Duodenal mucosa (tissue), 2 donors: ENCODE results near the gene PLPP7.
"Not testable (repeated sequence)": the region's sequence is repeated elsewhere in the genome, so short reads cannot be mapped to it uniquely, and the experiment has no call there.

Experiments
- H3K27ac ChIP-seq: one replicate; pipeline ENCODE4 v1.7.0; 2013; ENCODE audit warnings: low read depth, low read length
- H3K27me3 ChIP-seq, 2 donors: one replicate each; pipeline ENCODE4 v1.7.0; 2013; ENCODE audit warnings: low read length in 2 of 2, control low read depth in 1 of 2; ENCODE audit not compliant: insufficient read depth in 2 of 2, control insufficient read depth in 1 of 2
- H3K36me3 ChIP-seq, 2 donors: one replicate each; pipeline ENCODE4 v1.7.0; 2013; ENCODE audit warnings: low read length in 2 of 2, control low read depth in 1 of 2; ENCODE audit not compliant: insufficient read depth in 2 of 2, control insufficient read depth in 1 of 2
- H3K4me1 ChIP-seq, 2 donors: one replicate each; pipeline ENCODE4 v1.7.0; 2013; ENCODE audit warnings: low read length in 2 of 2, control low read depth in 1 of 2; ENCODE audit not compliant: insufficient read depth in 2 of 2, control insufficient read depth in 1 of 2
- H3K4me3 ChIP-seq, 2 donors: one replicate each; pipeline ENCODE4 v1.7.0; 2013; ENCODE audit warnings: low read length in 2 of 2, low read depth in 1 of 2
- H3K9ac ChIP-seq, 2 donors: one replicate each; pipeline ENCODE4 v1.7.0; 2013; ENCODE audit warnings: low read length in 2 of 2, low read depth in 1 of 2
- H3K9me3 ChIP-seq, 2 donors: one replicate each; pipeline ENCODE4 v1.7.0; 2013; ENCODE audit warnings: low read length in 2 of 2, control low read depth in 1 of 2; ENCODE audit not compliant: control insufficient read depth in 1 of 2

Gene PLPP7

GRCh38 chr9:131347376-131348020, 58.0 kb downstream of the PLPP7 start:
- H3K9me3 ChIP-seq: no peaks in the 10 kb centered on the region
- no peak overlapping the region for H3K4me3 ChIP-seq
- H3K4me1 ChIP-seq: peaks cover 4 to 7% of the 10 kb centered on the region in 2 donors
- no peaks in the 10 kb centered on the region for H3K27me3 ChIP-seq
- H3K9ac ChIP-seq: no peak overlapping the region
- H3K36me3 ChIP-seq: no peaks in the 10 kb centered on the region
- H3K27ac ChIP-seq: no peak overlapping the region

- H3K9ac ChIP-seq: no peak overlapping the region
- H3K9me3 ChIP-seq: no peaks in the 10 kb centered on the region
- peaks cover 4 to 7% of the 10 kb centered on the region in 2 donors for H3K4me1 ChIP-seq
- H3K27ac ChIP-seq: no peak overlapping the region
- no peak overlapping the region for H3K4me3 ChIP-seq
- H3K36me3 ChIP-seq: no peaks in the 10 kb centered on the region
- H3K27me3 ChIP-seq: no peaks in the 10 kb centered on the region
These were observed 59.4 kb downstream of the PLPP7 start for GRCh38 chr9:131348631-131349521.

DNA sequence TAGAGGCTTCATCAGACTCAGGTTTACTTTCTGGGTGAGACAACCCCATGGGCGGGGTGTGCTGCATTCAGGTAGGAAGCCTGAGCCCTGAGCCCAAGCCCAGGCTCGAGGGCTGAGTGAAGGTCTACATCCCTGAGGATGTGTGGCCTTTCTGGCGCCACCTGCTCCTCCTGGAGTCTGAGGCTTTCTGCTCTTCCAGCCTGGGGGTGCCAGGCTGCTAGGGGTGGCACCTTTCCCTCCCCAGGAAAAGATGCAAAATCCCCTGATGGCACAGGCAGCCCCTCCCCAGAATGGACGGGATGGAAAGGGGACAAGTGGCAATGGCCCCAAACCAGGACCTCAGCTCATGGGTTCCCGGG, 60.0 kb downstream of the PLPP7 start:
- Histone ChIP-seq H3K27me3 (no peaks in the 10 kb centered on the region), H3K4me3 (peak overlapping the region in 1 of 2 donors; percentile 61), H3K9ac (no peak overlapping the region), H3K27ac (no peak overlapping the region), H3K4me1 (peaks cover 4 to 7% of the 10 kb centered on the region in 2 donors), H3K36me3 (no peaks in the 10 kb centered on the region), H3K9me3 (no peaks in the 10 kb centered on the region)

DNA sequence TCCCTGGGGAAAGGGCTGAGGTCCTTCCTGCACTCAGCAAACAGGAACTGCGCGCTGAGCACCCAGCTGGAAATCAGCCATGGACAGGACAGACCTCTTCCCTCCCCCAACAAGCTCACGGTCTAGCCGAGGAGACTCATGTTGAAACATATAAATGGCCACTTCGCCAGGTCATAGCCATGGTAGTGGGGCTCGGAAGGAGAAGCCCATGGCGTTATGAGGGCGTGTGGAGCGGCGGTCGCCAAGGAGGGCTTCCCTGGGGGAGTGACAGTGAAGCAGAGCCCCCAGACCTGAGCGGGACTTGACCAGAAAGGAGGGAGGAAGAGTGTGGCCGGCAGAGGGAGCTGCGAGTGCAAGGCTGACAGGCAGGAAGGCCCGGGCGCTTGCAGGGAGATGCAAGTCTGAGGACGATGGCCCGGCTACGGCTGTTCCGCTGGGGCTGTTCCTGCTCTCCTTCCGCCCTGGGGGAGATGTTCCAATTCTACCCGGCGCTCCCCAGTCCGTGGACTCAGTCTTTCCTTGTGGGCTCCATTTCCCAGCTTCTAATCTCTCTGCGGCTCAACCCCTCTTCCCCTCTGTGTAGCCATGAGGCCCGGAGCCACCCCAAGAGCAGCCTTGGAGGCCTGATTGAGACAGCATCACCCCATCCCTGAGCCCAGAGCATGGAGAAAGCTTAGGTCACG, 60.5 kb downstream of the PLPP7 start:
- H3K4me1 ChIP-seq: peaks cover 4 to 7% of the 10 kb centered on the region in 2 donors
- no peaks in the 10 kb centered on the region for H3K9me3 ChIP-seq
- no peaks in the 10 kb centered on the region for H3K36me3 ChIP-seq
- no peak overlapping the region for H3K27ac ChIP-seq
- H3K4me3 ChIP-seq: peak overlapping the region; percentile 24 to 61
- no peak overlapping the region for H3K9ac ChIP-seq
- H3K27me3 ChIP-seq: no peaks in the 10 kb centered on the region

DNA sequence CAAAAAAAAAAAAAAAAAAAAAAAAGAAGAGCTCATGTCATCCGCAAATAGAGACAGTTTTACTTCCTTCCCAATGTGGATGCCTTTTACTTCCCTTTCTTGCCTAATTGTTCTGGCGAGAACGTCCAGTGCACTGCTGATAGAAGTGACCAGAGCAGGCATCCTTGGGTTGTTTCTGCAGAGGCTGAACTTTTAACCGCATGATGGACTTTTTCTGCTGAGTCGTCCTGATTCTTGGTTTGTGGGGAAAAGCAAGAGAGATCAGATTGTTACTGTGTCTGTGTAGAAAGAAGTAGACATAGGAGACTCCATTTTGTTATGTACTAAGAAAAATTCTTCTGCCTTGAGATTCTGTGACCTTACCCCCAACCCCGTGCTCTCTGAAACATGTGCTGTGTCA, 67.0 kb downstream of the PLPP7 start:
- not testable (repeated sequence) for H3K27ac ChIP-seq, H3K9ac ChIP-seq, H3K36me3 ChIP-seq, H3K4me1 ChIP-seq, H3K4me3 ChIP-seq, H3K27me3 ChIP-seq, H3K9me3 ChIP-seq

DNA sequence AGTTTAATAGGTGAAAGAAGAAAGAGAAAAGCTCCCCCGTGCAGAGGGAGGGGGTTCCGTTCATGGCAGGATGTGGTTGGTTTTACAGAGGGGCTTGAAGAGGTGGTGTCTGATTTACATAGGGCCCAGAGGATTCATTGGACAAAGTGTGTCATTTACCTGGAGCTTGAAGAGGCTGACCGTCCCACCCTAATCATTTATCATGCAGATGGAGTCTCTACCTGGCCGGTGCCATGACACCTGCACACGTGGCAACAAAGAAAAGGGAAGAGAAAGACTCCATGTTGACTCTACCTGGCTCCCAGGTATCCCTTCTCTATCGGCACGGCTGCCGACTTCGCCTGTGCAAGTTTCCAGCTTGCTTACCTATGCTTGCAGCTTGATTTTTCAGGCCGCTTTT, 69.0 kb downstream of the PLPP7 start:
- no peaks in the 10 kb centered on the region for H3K27me3 ChIP-seq
- H3K4me3 ChIP-seq: no peak overlapping the region
- no peak overlapping the region for H3K9ac ChIP-seq
- H3K36me3 ChIP-seq: no peaks in the 10 kb centered on the region
- H3K9me3 ChIP-seq: no peaks in the 10 kb centered on the region
- H3K4me1 ChIP-seq: peaks cover 4 to 8% of the 10 kb centered on the region in 2 donors
- no peak overlapping the region for H3K27ac ChIP-seq
